CD4-positive, alpha-beta T cell treated with Interleukin-4 for 4 hours (primary cell): ENCODE measurements around the gene HOMER2.

ENCODE experiments used
- DNase-seq: peaks from one replicate; pipeline ENCODE4 v3.0.0-alpha.2; 2020

HOMER2 gene

GRCh38 chr15:82855286-82856100 lies 97.0 kb downstream of the HOMER2 start:
- no peak for DNase-seq

- DNase-seq = no peak
Observed at GRCh38 chr15:82854554-82854953, 98.0 kb downstream of the HOMER2 start.

DNA sequence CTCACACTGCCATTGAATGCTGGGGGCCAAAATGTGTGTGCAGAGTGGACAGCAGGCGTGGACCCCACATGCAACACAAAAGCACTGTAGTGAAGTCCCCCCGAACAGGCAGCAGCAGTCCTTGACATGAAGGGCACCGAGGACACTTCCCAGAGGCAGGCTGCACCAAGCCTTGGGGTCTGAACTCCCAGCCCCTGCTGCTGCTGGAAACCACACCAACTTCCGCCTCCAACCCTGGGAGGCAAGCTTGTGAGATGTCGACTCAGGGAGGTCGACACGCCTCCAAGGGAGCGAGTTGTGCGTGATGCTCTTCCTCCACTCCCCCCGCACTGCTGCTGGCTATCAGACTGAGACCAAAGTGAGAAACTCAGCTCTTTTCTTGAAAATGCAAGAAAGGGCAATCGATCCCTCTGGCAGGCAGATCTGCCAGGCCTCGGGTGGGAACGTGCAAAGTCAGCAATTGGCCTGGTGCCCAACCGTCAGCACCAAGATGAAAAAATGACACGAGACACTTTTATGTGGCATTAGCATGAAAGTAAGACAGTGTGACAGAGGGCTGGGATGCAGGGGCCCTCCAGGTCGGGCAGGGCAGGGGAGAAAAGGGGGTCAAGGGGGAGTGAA lies 99.5 kb downstream of the HOMER2 start:
- no peak for DNase-seq

- DNase-seq = no peak
Observed at GRCh38 chr15:82851981-82852511, 100.5 kb downstream of the HOMER2 start.

DNA sequence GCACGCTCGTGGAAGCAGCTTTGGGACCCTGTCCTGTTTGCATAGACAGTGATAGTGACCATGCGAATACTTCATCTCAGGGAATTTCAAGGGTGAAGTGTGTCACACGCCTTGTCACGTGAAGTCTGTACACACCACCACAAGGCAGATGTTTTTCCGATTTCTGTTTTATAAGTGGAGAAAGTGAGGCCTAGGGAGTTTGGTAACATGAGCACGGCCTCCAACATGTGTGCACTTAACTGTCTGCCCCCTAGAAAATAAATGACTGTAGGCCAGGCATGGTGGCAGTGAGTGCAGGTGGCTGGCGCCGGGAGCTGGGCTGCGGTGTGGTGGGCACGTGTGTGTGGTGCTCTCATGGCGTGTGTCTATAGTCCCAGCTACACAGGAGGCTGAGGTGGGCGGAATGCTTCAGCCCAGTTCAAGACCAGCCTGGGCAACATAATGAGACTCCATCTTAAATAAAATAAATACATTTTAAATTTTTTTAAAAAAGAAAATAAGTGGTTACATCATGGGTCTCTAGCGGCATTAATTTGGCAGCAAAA lies 101.1 kb downstream of the HOMER2 start:
- no peak for DNase-seq

DNA sequence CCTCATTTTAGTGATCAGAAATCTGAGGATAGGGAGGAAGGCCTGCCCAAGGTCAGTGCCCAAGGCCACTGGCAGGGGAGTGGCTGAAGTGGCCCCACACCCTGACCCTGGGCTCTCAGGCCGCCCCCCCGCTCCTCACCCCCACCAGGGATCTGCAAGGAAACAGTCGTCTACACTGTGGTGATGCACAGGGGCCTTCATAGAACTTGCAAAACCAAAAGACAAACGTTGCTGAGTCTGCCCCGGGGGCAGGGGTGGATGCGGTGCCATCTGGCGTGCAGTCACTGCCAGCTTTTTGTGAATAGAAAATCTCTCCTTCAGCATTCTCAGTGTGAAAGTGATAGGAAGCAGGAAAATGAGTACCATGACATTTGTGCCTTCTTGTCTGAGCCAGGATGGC lies 101.8 kb downstream of the HOMER2 start:
- no peak for DNase-seq

DNA sequence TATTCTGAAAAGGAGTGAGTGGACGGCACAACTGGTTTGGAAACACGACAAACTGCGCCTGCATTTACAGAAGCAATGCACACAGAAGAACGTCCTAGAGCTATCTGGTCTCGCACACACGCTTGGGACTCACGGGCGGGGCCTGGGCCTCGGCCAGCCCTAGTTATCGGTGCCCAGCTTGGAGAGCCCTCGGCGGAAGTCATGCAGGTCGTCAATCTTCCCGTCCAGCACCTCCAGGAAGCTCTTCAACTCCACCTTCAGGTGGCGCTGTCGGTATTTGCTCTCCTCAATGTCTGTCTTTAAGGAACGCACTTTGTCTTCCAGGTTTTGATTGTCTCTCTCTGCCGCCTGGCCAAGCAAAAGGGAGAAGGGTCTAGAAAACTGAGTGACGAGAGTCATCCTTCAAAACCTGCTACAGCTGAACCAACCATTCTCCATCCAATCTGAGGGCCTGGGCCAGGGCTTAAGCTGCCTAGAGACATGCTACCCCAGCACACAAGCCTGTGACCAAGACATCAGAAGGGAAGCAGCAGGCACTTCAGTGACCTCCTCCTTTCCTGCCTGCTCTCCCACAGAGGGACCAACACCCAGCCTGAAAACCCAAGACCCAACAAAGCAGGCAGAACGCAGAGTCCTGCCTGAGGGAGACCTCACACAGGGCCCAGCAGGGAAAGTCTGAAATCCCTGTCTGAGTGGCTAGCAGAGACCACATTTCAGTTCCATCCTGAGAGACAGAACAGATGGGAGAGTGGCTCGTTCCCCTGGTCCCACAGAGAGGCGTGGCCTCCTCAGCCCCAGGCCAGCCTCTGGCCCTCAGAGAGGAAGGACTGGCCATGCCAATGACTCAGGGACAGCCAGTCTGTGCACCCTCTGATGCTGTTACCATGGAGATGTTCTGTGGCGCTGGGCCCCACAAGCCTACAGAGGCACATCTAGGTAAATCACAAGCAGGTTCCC lies 102.7 kb downstream of the HOMER2 start:
- peak; percentile 29 for DNase-seq

DNA sequence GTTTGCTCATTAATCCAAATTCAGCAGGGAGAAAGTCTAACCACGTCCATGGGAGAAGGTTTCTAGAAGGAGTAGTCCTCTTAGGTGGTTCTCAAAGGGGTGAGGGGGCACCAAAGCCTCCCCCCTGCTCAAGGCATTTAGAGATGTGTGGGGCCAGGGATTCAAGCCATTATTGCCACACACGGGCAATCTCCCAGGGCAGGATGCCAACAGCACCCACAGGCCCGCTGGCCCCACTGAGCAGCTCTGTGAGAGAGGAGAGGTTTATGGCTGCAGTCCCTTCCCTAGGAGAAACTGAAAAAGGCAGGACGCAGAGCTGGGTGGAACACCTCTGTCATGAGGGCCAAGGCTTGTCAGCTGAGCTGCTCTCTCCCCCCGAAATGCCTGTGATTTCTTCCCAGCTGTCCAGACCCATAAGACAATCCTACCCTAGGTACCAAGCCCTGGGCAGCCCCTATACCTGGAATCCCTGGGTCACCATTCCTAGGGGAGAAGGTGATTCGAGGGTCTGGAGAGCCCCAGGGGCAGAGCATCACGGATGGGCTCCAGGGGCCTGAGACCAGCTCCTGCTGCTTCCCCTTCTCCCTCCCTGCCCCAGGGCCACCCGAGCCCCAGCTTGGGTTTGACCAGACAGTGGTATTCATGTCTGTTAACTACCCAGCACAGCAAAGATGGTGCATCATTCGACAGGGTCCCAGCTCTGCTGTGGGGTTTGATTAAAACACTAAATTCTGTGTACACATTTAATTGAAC lies 104.1 kb downstream of the HOMER2 start:
- DNase-seq = no peak

- no peak for DNase-seq
Observed at GRCh38 chr15:82847703-82848102, 104.8 kb downstream of the HOMER2 start.

- DNase-seq = no peak
Observed at GRCh38 chr15:82846621-82847020, 105.9 kb downstream of the HOMER2 start.

- DNase-seq = no peak
Observed at GRCh38 chr15:82845686-82846085, 106.8 kb downstream of the HOMER2 start.

GRCh38 chr15:82843566-82843965 lies 109.0 kb downstream of the HOMER2 start:
- no peak for DNase-seq

DNA sequence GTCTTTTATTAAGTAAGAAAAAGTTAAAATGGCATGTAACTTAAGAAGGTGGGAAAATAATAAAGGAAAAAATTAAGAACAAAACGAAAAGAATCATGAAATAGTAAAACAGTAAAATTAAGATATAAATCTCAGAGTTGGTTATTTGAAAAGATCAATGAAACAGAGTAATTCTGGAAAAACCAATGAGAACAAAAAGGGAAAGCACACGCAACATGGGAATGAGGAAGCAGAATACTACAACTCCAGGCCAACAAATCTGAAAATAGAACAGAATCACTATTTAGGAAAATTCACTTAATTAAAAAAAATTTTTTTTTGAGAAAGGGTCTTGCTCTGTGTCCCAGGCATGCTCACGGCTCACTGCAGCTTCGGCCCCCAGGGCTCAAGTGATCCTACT lies 112.4 kb downstream of the HOMER2 start:
- no peak for DNase-seq

GRCh38 chr15:82839136-82839535 lies 113.4 kb downstream of the HOMER2 start:
- no peak for DNase-seq

DNA sequence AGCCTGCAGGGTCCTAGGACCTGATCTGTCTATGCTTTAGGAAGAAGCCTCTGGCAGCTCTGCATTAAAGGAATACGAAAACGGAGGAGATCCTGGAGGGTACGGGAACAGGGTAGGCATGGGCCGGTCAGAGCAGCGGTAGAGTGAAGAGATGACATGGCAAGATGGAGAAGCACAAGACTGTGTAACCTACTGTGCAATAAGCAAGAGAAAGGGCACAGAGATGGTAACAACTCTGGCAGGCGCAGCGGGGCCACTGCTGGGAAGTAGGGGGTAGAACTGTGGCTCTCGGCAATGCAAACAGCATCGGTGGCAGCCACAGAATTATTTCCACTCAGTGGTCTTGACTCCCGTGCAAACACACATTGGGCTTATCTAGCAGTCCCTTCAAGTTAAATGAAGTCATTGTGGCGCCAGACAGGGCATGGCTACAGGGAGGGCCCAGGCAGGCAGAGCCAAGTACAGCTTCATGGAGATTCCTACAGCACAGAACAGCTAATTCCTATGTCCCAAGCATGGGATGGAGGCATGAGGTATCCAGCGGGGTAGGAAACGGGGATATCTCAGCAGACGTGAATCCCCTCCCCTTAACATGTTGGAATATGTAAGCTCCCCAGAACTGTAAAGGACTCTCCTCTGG lies 114.3 kb downstream of the HOMER2 start:
- DNase-seq = no peak

- DNase-seq = no peak
Observed at GRCh38 chr15:82835391-82835917, 117.1 kb downstream of the HOMER2 start.

GRCh38 chr15:82833362-82833682 lies 119.2 kb downstream of the HOMER2 start:
- DNase-seq = no peak

DNA sequence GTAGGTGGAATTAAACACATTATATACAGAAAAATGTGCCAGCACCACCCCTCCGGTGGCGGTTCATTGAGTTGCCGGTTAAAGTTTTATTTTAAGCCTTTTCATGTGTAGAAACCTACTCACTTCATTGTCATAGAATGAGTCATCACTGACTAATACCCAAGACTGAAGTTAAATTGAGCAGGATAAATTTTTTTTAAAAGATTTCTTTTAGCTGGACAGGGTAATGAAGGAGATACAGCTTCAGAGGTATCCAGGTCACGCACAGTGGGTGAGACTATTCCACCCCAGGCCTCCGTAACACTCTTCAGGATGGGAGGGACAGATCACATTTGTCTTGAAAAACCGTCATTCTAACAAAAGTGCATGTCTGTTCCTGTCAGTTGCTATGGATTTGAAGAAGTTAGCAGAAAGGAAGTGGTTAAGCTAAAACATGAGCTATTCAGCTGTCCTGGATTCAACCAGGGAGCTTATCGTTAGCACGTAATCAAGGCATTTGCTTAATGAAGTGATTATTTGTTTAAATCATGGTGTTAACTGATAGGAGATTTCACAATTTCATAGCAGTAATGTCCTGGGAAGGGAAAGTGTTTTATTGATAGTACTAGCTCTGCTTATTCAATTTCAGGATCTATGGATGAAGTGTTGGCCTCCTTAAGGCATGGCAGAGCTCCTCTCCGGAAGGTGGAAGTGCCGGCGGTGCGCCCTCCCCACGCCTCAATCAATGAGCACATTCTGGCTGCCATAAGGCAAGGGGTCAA lies 119.7 kb downstream of the HOMER2 start:
- peak; percentile 53 for DNase-seq

GRCh38 chr15:82831894-82832600 lies 120.5 kb downstream of the HOMER2 start:
- no peak for DNase-seq
